Glutamatergic neuron (in vitro differentiated cells): ENCODE data around the gene VSTM2B. TPM values are rescaled to one million over a fixed set of nuclear protein-coding genes. Genes with fewer than 3 reads are reported as not detected.

Experiments used
- DNase-seq: peaks from one replicate; pipeline ENCODE4 v3.0.0; 2022
- H3K27ac Mint-ChIP-seq: one replicate; pipeline ENCODE4 v1.8.0; 2020; ENCODE audit warnings: mild to moderate bottlenecking, mixed read lengths, inconsistent platforms; ENCODE audit not compliant: unreplicated experiment
- H3K27me3 Mint-ChIP-seq: one replicate; pipeline ENCODE4 v1.8.0; 2020; ENCODE audit warnings: mild to moderate bottlenecking, moderate library complexity, mixed read lengths, inconsistent platforms; ENCODE audit not compliant: unreplicated experiment
- H3K36me3 Mint-ChIP-seq: one replicate; pipeline ENCODE4 v1.8.0; 2020; ENCODE audit warnings: mild to moderate bottlenecking, mixed read lengths, inconsistent platforms; ENCODE audit not compliant: unreplicated experiment
- H3K4me1 Mint-ChIP-seq: one replicate; pipeline ENCODE4 v1.8.0; 2020; ENCODE audit warnings: mild to moderate bottlenecking, low read depth, mixed read lengths, inconsistent platforms; ENCODE audit not compliant: unreplicated experiment
- H3K4me3 Mint-ChIP-seq: one replicate; pipeline ENCODE4 v1.8.0; 2020; ENCODE audit warnings: mild to moderate bottlenecking, mixed read lengths, inconsistent platforms; ENCODE audit not compliant: unreplicated experiment
- H3K9me3 Mint-ChIP-seq: one replicate; pipeline ENCODE4 v1.8.0; 2020; ENCODE audit warnings: mild to moderate bottlenecking, moderate library complexity, mixed read lengths, inconsistent platforms; ENCODE audit not compliant: unreplicated experiment
- total RNA-seq: library from RNA; stranded (reverse); fragmentation: NEBNext Ultra II Directional; extraction: Animal tissue kit (Norgen Biotek cat#: 25700); gene quantifications from one replicate; pipeline ENCODE4 v1.2.1, GENCODE V29; 2021; ENCODE audit not compliant: unreplicated experiment
- TF ChIP-seq, protein P1 (sequence below): fragments of 200-600 bp; sonication (generic); IDR thresholded peaks from one replicate; pipeline ENCODE4 v1.5.0; 2021; ENCODE audit not compliant: partially characterized antibody, unreplicated experiment

VSTM2B gene
- total RNA-seq, 1 donor from 2014 or later: 16.6 TPM

DNA sequence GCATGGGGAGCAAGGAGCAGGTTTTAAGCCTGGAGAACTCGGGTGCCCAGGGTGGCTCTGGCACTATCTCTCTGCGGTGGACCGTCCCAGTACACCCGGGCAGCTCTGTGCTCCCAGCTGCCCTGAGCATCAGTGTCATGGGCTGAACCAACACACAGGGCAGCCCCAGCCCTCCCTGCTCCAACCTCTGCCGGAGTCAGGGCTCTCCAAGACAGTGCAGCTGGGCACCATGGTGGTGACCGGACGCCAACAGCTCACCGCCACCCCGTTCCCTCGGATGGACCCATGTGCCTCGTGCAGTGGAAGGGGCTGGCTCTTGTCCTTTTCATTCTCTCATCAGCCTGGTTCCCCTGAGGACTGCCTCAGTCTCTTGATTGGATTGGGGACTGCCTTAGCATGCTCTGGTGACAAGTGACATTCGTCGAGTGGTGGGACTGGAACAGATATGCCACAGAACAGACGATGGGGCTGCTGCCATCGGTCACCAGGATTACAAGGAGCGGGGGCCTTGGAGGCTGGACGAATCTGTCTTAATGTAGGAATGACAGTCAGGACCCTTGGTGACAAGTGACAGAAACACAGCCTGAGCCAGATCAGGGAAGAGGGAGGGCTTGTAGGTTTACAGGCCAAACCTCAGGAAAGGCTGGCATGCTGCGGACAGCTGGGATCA lies 25.7 kb upstream of the VSTM2B start:
- TF ChIP-seq, protein P1, sequence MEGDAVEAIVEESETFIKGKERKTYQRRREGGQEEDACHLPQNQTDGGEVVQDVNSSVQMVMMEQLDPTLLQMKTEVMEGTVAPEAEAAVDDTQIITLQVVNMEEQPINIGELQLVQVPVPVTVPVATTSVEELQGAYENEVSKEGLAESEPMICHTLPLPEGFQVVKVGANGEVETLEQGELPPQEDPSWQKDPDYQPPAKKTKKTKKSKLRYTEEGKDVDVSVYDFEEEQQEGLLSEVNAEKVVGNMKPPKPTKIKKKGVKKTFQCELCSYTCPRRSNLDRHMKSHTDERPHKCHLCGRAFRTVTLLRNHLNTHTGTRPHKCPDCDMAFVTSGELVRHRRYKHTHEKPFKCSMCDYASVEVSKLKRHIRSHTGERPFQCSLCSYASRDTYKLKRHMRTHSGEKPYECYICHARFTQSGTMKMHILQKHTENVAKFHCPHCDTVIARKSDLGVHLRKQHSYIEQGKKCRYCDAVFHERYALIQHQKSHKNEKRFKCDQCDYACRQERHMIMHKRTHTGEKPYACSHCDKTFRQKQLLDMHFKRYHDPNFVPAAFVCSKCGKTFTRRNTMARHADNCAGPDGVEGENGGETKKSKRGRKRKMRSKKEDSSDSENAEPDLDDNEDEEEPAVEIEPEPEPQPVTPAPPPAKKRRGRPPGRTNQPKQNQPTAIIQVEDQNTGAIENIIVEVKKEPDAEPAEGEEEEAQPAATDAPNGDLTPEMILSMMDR: no peak

DNA sequence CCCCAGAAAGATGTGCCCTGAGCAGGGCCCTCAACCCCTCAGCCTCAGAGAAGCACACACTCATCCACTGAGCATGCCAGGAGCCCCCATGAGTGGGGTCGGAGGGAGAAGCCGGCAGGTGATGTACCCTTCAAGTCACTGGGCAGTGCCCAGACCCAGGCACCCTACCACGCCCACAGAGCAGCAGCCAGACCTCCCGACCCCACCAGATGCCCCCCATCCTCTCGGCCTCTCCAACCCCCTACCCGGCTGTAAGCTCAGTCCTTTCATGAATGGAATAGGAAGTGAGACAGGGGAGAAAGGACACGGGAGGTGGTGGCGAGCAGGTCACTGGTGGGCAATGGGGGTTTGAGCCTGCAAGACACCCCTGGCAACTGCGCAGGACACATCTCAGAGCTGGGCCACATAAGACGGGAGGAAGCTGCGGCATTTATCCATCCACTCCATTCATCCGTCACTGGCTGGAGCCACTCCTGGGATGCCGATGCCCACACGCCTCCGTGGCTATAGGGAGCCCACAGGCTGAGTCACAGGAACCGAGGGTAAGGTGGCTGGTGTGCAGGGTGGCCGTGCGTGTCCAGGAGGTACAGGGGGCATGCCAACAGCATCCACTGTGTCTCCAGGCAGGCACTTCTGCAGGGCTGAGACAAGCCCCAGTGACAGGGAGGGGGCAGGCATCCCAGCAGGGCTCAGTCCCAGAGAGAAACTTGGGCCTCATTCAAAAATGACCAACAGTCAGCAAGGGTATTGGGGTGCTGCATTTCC lies 23.8 kb upstream of the VSTM2B start:
- Mint-ChIP-seq H3K27me3 (peaks cover 11% of the 10 kb centered on the region), H3K9me3 (peaks cover 11% of the 10 kb centered on the region), H3K4me1 (peaks cover 5% of the 10 kb centered on the region), H3K36me3 (peaks cover 13% of the 10 kb centered on the region), H3K27ac (no peak overlapping the region), H3K4me3 (no peak overlapping the region)
- TF ChIP-seq, protein P1: no peak
- no peak for DNase-seq

More for the DNA sequence above, 25.7 kb upstream of the VSTM2B start:
- no peak overlapping the region for H3K4me3 Mint-ChIP-seq
- peaks cover 5% of the 10 kb centered on the region for H3K4me1 Mint-ChIP-seq
- peaks cover 12% of the 10 kb centered on the region for H3K27me3 Mint-ChIP-seq
- no peak overlapping the region for H3K27ac Mint-ChIP-seq
- H3K36me3 Mint-ChIP-seq: peaks cover 13% of the 10 kb centered on the region
- DNase-seq: no peak
- peaks cover 12% of the 10 kb centered on the region for H3K9me3 Mint-ChIP-seq

DNA sequence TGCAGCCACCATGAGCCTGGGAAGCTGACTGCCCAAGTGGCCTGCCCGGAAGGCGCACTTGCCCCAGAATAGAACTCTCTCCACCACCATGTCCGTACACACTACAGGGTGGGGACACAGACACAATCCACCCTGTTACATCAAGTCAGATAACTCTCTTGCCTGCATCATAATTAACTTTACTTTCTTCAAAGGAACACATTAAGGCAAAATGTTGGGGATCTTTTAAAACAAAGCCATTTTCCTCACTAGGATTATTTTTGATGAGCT lies 23.3 kb upstream of the VSTM2B start:
- Mint-ChIP-seq H3K4me1 (peaks cover 5% of the 10 kb centered on the region), H3K27me3 (peaks cover 11% of the 10 kb centered on the region), H3K9me3 (peaks cover 11% of the 10 kb centered on the region), H3K27ac (no peak overlapping the region), H3K36me3 (peaks cover 13% of the 10 kb centered on the region), H3K4me3 (no peak overlapping the region)
- TF ChIP-seq, protein P1: no peak
- no peak for DNase-seq

DNA sequence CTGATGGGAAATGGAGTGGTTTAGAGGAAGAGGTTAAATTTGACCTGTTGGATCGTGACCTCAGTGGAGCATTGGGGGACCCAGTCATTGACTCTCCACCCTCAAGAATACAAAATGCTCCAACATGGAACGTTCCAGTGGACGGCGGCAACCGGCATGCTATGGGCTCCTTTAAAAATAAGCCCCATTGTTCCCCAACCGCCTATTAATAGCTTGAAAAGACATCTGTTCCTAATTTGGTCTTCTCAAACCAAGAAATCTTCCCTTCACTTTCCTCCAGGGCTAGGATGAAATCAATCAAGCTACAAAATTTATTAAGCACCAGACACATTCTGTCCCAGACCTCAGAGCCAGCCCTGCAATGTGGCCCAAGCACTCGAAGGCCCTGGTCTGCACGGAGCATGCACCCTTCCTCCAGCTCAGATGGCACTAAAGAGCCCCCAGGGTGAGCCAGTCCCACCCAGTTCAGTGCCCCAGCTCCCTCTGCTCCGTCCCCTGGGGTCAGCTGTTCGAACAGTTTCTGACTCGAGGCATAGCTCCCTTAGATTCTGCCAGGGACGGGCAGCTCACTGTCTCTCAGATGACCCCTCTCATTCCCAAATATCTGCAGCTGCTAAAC lies 22.5 kb upstream of the VSTM2B start:
- DNase-seq: no peak
- TF ChIP-seq, protein P1: no peak
- Mint-ChIP-seq H3K4me3 (no peak overlapping the region), H3K27ac (peak overlapping the region; percentile 8), H3K36me3 (peaks cover 13% of the 10 kb centered on the region), H3K27me3 (peaks cover 11% of the 10 kb centered on the region), H3K4me1 (peaks cover 5% of the 10 kb centered on the region), H3K9me3 (peaks cover 11% of the 10 kb centered on the region)

DNA sequence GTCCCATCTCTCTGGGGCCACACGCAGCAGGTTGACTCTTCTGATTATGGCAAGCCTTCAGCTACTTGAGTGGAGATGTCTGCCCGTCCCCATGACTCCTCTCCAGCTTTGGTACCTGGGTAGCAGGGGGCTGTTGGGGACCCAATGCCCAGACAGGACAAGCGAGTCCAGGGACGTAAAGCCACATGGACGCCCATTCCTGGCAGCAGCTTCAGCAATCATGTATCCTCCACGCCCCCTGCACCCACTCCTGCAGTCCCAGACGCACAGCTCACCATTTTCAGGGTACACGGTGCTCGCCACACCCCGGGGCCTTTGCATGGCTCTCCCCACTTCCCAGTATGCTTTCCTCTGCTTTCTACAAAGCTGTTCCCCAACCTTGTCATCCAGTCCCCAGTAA lies 22.0 kb upstream of the VSTM2B start:
- Mint-ChIP-seq H3K27ac (peak overlapping the region; percentile 9), H3K27me3 (peaks cover 12% of the 10 kb centered on the region), H3K4me3 (no peak overlapping the region), H3K9me3 (peaks cover 8% of the 10 kb centered on the region), H3K36me3 (peaks cover 14% of the 10 kb centered on the region), H3K4me1 (peaks cover 5% of the 10 kb centered on the region)
- TF ChIP-seq, protein P1: no peak
- no peak for DNase-seq
